HUES64 (cell line): ENCODE data around the gene SORD.
"Not testable (repeated sequence)": the region's sequence is repeated elsewhere in the genome, so short reads cannot be mapped to it uniquely, and the experiment has no call there.

Experiments used
- H3K27ac ChIP-seq: 2 replicates; pipeline ENCODE4 v1.7.0; 2013; ENCODE audit warnings: low read depth, low read length, inconsistent platforms
- H3K27me3 ChIP-seq: 2 replicates; pipeline ENCODE4 v1.6.1; 2013; ENCODE audit warnings: mild to moderate bottlenecking, low read length; ENCODE audit not compliant: insufficient read depth
- H3K36me3 ChIP-seq: 2 replicates; pipeline ENCODE4 v1.6.1; 2013; ENCODE audit warnings: mild to moderate bottlenecking, low read length; ENCODE audit not compliant: insufficient read depth
- H3K4me1 ChIP-seq: 2 replicates; pipeline ENCODE4 v1.6.1; 2013; ENCODE audit warnings: mild to moderate bottlenecking, low read length, moderate library complexity; ENCODE audit not compliant: insufficient read depth
- H3K4me3 ChIP-seq: 2 replicates; pipeline ENCODE4 v1.5.1; 2013; ENCODE audit warnings: mild to moderate bottlenecking, low read length, moderate library complexity
- H3K9ac ChIP-seq: 2 replicates; pipeline ENCODE4 v1.6.1; 2013; ENCODE audit warnings: mild to moderate bottlenecking, low read depth, low read length
- H3K9me3 ChIP-seq: 2 replicates; pipeline ENCODE4 v1.6.1; 2013; ENCODE audit warnings: low read depth, low read length; ENCODE audit not compliant: insufficient read depth
- WGBS: fragments of 150-250, 120-280 bp; methylation state at CpG from one replicate; pipeline ENCODE4 v1.1.7; 2013; ENCODE audit warnings: missing lambda C conversion rate; 5-methylcytosine and 5-hydroxymethylcytosine counted together

Gene SORD

GRCh38 chr15:45102226-45102625, 79.2 kb downstream of the SORD start:
- no peak overlapping the region for H3K27ac ChIP-seq
- WGBS: 94% methylated on average over 6 of the region's 6 CpGs

GRCh38 chr15:45104170-45104569, 81.2 kb downstream of the SORD start:
- not testable (repeated sequence) for H3K9ac ChIP-seq, H3K9me3 ChIP-seq, H3K4me3 ChIP-seq, H3K27me3 ChIP-seq, H3K36me3 ChIP-seq, H3K27ac ChIP-seq
- H3K4me1 ChIP-seq: peaks cover 17% of the 10 kb centered on the region
- 99% methylated on average over 8 of the region's 9 CpGs for WGBS

More at GRCh38 chr15:45102226-45102625, 79.2 kb downstream of the SORD start:
- Histone ChIP-seq H3K9ac (no peak overlapping the region), H3K4me1 (peaks cover 17% of the 10 kb centered on the region), H3K36me3 (no peaks in the 10 kb centered on the region), H3K4me3 (no peak overlapping the region), H3K9me3 (no peaks in the 10 kb centered on the region), H3K27me3 (peaks cover 2% of the 10 kb centered on the region; the same call in 1 of the 2 replicates)

- WGBS: 93% methylated on average over 8 of the region's 11 CpGs
- peaks cover 20% of the 10 kb centered on the region for H3K27me3 ChIP-seq
Measured at GRCh38 chr15:45105586-45105985, 82.6 kb downstream of the SORD start.

GRCh38 chr15:45106002-45106790, 83.2 kb downstream of the SORD start:
- H3K4me1 ChIP-seq: peaks cover 8% of the 10 kb centered on the region
- no peaks in the 10 kb centered on the region for H3K9me3 ChIP-seq
- no peak overlapping the region for H3K4me3 ChIP-seq
- no peak overlapping the region for H3K27ac ChIP-seq
- no peak overlapping the region for H3K9ac ChIP-seq
- H3K36me3 ChIP-seq: no peaks in the 10 kb centered on the region
- 85% methylated on average over 15 of the region's 15 CpGs for WGBS
- peaks cover 23% of the 10 kb centered on the region for H3K27me3 ChIP-seq

More at GRCh38 chr15:45105586-45105985, 82.6 kb downstream of the SORD start:
- peaks cover 14% of the 10 kb centered on the region for H3K4me1 ChIP-seq
- H3K4me3 ChIP-seq: no peak overlapping the region
- no peaks in the 10 kb centered on the region for H3K9me3 ChIP-seq
- no peak overlapping the region for H3K27ac ChIP-seq
- no peaks in the 10 kb centered on the region for H3K36me3 ChIP-seq
- H3K9ac ChIP-seq: no peak overlapping the region

- no peaks in the 10 kb centered on the region for H3K36me3 ChIP-seq
- no peaks in the 10 kb centered on the region for H3K9me3 ChIP-seq
- no peak overlapping the region for H3K4me3 ChIP-seq
- 0 out of 2 replicates have a peak, but pooled peaks cover 4% of the 10 kb centered on the region for H3K4me1 ChIP-seq
- H3K27ac ChIP-seq: no peak overlapping the region
- 94% methylated on average over 10 of the region's 10 CpGs for WGBS
- no peak overlapping the region for H3K9ac ChIP-seq
- H3K27me3 ChIP-seq: peaks cover 41% of the 10 kb centered on the region
Measured at GRCh38 chr15:45107941-45108630, 85.1 kb downstream of the SORD start.

- WGBS: 89% methylated on average over 11 of the region's 11 CpGs
- H3K4me3 ChIP-seq: no peak overlapping the region
- no peaks in the 10 kb centered on the region; the same call in 1 of the 2 replicates for H3K9me3 ChIP-seq
- peaks cover 17% of the 10 kb centered on the region; the same call in 1 of the 2 replicates for H3K4me1 ChIP-seq
- no peak overlapping the region for H3K9ac ChIP-seq
- H3K27ac ChIP-seq: no peak overlapping the region
- H3K36me3 ChIP-seq: no peaks in the 10 kb centered on the region
- H3K27me3 ChIP-seq: peaks cover 64% of the 10 kb centered on the region
Measured at GRCh38 chr15:45110256-45110820, 87.3 kb downstream of the SORD start.

- peak overlapping the region; percentile 45; the same call in 1 of the 2 replicates for H3K4me3 ChIP-seq
- 49% methylated on average over 69 of the region's 71 CpGs for WGBS
- H3K27me3 ChIP-seq: peaks cover 76% of the 10 kb centered on the region
- no peak overlapping the region for H3K9ac ChIP-seq
- H3K36me3 ChIP-seq: no peaks in the 10 kb centered on the region
- H3K27ac ChIP-seq: no peak overlapping the region
- H3K4me1 ChIP-seq: peaks cover 17% of the 10 kb centered on the region; the same call in 1 of the 2 replicates
- H3K9me3 ChIP-seq: no peaks in the 10 kb centered on the region; the same call in 1 of the 2 replicates
Measured at GRCh38 chr15:45111390-45112142, 88.6 kb downstream of the SORD start.

GRCh38 chr15:45112143-45112590, 89.2 kb downstream of the SORD start:
- WGBS: 11% methylated on average over 11 of the region's 13 CpGs
- Histone ChIP-seq H3K27ac (no peak overlapping the region), H3K9me3 (no peaks in the 10 kb centered on the region; the same call in 1 of the 2 replicates), H3K36me3 (no peaks in the 10 kb centered on the region), H3K9ac (no peak overlapping the region), H3K27me3 (peaks cover 82% of the 10 kb centered on the region), H3K4me1 (peaks cover 17% of the 10 kb centered on the region; the same call in 1 of the 2 replicates), H3K4me3 (peak overlapping the region; percentile 45)

- Histone ChIP-seq H3K4me1 (peaks cover 17% of the 10 kb centered on the region; the same call in 1 of the 2 replicates), H3K27ac (no peak overlapping the region), H3K4me3 (peak overlapping the region; percentile 45), H3K9me3 (no peaks in the 10 kb centered on the region; the same call in 1 of the 2 replicates), H3K36me3 (no peaks in the 10 kb centered on the region), H3K9ac (no peak overlapping the region), H3K27me3 (peaks cover 88% of the 10 kb centered on the region)
- 2% methylated on average over 57 of the region's 58 CpGs for WGBS
Measured at GRCh38 chr15:45112591-45113379, 89.8 kb downstream of the SORD start.
